Omental fat pad (tissue), 4 donors: ENCODE data around the gene MYOM1. TPM values are rescaled to one million over a fixed set of nuclear protein-coding genes. Genes with fewer than 3 reads are reported as not detected.
"Not testable (repeated sequence)": the region's sequence is repeated elsewhere in the genome, so short reads cannot be mapped to it uniquely, and the experiment has no call there.

Experiments
- ATAC-seq: fragments of 150-250 bp; one replicate; pipeline ENCODE4 v1.9.1; 2016; ENCODE audit warnings: mild to moderate bottlenecking, moderate library complexity; ENCODE audit not compliant: low FRiP score
- DNase-seq: peaks from one replicate; pipeline ENCODE4 v3.0.0-alpha.2; 2019; ENCODE audit warnings: low spot score
- CTCF ChIP-seq, 3 donors: fragments of 450-650 bp; IDR thresholded peaks; one replicate each; pipeline ENCODE4 v1.5.1; 2016 to 2017; ENCODE audit warnings: antibody characterized with exemption in 3 of 3, mild to moderate bottlenecking in 3 of 3, moderate library complexity in 2 of 3
- total RNA-seq, 4 donors: library from RNA; depleted of rRNA; stranded (reverse); fragments of >200 nt; gene quantifications; one replicate each; pipeline ENCODE4 v1.1.0, GENCODE V29; 2016

The MYOM1 gene
- total RNA-seq, 4 donors from 2014 or later: 2.6 to 8.5 (median 2.9) TPM

GRCh38 chr18:3230401-3231334, 10.9 kb upstream of the MYOM1 start:
- no peak for DNase-seq
- TF ChIP-seq CTCF (IDR thresholded peaks at IDR 0.05): no peak
- no peak for ATAC-seq

- peak; percentile 10 for ATAC-seq
Observed at GRCh38 chr18:3226048-3226447, 6.3 kb upstream of the MYOM1 start.

GRCh38 chr18:3225588-3225987, 5.8 kb upstream of the MYOM1 start:
- no peak for DNase-seq
- no peak for ATAC-seq
- no peak for TF ChIP-seq CTCF (IDR thresholded peaks at IDR 0.05)

More at GRCh38 chr18:3226048-3226447, 6.3 kb upstream of the MYOM1 start:
- DNase-seq: no peak
- TF ChIP-seq CTCF (IDR thresholded peaks at IDR 0.05): no peak

- no peak for DNase-seq
- no peak for TF ChIP-seq CTCF (IDR thresholded peaks at IDR 0.05)
- no peak for ATAC-seq
Observed at GRCh38 chr18:3224223-3224622, 4.5 kb upstream of the MYOM1 start.

GRCh38 chr18:3223356-3223755, 3.6 kb upstream of the MYOM1 start:
- DNase-seq (no peak), ATAC-seq (no peak)
- no peak for TF ChIP-seq CTCF (IDR thresholded peaks at IDR 0.05)

GRCh38 chr18:3221496-3221895, 1.7 kb upstream of the MYOM1 start:
- ATAC-seq (no peak), DNase-seq (no peak)
- no peak for TF ChIP-seq CTCF (IDR thresholded peaks at IDR 0.05)

- not testable (repeated sequence) for DNase-seq, ATAC-seq
Observed at GRCh38 chr18:3220868-3221267, 1.1 kb upstream of the MYOM1 start.
